Ascending aorta (tissue), 2 donors: ENCODE results near the gene FBP2. TPM values are rescaled to one million over a fixed set of nuclear protein-coding genes. Genes with fewer than 3 reads are reported as not detected.
"Not testable (repeated sequence)": the region's sequence is repeated elsewhere in the genome, so short reads cannot be mapped to it uniquely, and the experiment has no call there.

Experiments
- DNase-seq, 2 donors: peaks; one replicate each; pipeline ENCODE4 v3.0.0-alpha.2; 2019; ENCODE audit warnings: low spot score in 2 of 2
- H3K27ac ChIP-seq, 2 donors: fragments of 200-600 bp; sonication (generic); one replicate each; pipeline ENCODE4 v1.5.1; 2016 to 2017; ENCODE audit warnings: mild to moderate bottlenecking in 1 of 2
- H3K27me3 ChIP-seq: fragments of 200-600 bp; sonication (generic); one replicate; pipeline ENCODE4 v1.5.1; 2017
- H3K36me3 ChIP-seq, 2 donors: fragments of 200-600 bp; sonication (generic); one replicate each; pipeline ENCODE4 v1.5.1; 2016
- H3K4me1 ChIP-seq, 2 donors: fragments of 200-600 bp; sonication (generic); one replicate each; pipeline ENCODE4 v1.5.1; 2016 to 2017; ENCODE audit warnings: mild to moderate bottlenecking in 1 of 2
- H3K4me3 ChIP-seq, 2 donors: fragments of 200-600 bp; sonication (generic); one replicate each; pipeline ENCODE4 v1.5.1; 2016 to 2017; ENCODE audit warnings: mild to moderate bottlenecking in 1 of 2
- H3K9me3 ChIP-seq, 2 donors: fragments of 200-600 bp; sonication (generic); one replicate each; pipeline ENCODE4 v1.5.1; 2016
- intact Hi-C: fragments of 100-400 bp; cut with DNase I; formaldehyde crosslinking; loops from one replicate; pipeline ENCODE4 v1.15.1; 2023
- total RNA-seq: library from RNA; depleted of rRNA; stranded (reverse); fragments of >200 nt; gene quantifications from one replicate; pipeline ENCODE4 v1.1.0, GENCODE V29; 2016
- TF ChIP-seq, protein P1 (sequence below), 3 experiments: fragments of 200-600 bp in 2 of 3; fragments of 450-650 bp in 1 of 3; sonication (generic) in 2 of 3; IDR thresholded peaks; one replicate each; pipeline ENCODE4 v1.5.1; 2016 to 2019; ENCODE audit warnings: antibody characterized with exemption in 3 of 3, mild to moderate bottlenecking in 1 of 3, moderate library complexity in 1 of 3

Gene FBP2
- total RNA-seq, 1 donor from 2014 or later = not detected

DNA sequence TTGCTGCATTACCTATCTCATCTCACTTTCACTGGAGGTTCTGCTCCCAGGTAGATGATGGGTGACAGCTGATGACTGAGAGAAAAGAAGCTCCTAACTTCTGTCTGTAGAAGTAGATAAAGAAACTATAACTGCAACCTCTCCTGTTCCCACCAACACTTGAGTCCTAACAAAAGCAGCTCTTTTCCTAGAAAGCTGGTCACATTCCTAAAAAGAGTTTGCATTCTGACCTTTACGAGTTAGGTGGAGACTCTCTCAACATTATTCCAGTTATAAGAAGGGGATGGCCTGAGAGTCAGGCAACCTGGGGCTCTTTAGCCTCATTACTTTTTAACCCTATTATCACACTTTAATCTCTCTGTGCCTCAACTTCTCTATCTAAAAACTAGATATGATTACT lies 47.7 kb downstream of the FBP2 start:
- TF ChIP-seq, protein P1, sequence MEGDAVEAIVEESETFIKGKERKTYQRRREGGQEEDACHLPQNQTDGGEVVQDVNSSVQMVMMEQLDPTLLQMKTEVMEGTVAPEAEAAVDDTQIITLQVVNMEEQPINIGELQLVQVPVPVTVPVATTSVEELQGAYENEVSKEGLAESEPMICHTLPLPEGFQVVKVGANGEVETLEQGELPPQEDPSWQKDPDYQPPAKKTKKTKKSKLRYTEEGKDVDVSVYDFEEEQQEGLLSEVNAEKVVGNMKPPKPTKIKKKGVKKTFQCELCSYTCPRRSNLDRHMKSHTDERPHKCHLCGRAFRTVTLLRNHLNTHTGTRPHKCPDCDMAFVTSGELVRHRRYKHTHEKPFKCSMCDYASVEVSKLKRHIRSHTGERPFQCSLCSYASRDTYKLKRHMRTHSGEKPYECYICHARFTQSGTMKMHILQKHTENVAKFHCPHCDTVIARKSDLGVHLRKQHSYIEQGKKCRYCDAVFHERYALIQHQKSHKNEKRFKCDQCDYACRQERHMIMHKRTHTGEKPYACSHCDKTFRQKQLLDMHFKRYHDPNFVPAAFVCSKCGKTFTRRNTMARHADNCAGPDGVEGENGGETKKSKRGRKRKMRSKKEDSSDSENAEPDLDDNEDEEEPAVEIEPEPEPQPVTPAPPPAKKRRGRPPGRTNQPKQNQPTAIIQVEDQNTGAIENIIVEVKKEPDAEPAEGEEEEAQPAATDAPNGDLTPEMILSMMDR (IDR thresholded peaks at IDR 0.05) = no peak
- Histone ChIP-seq H3K36me3 (no peaks in the 10 kb centered on the region), H3K9me3 (no peaks in the 10 kb centered on the region), H3K27me3 (no peaks in the 10 kb centered on the region), H3K4me3 (no peak overlapping the region), H3K27ac (no peak overlapping the region), H3K4me1 (no peaks in the 10 kb centered on the region)
- DNase-seq = no peak
- intact Hi-C loops = no loop called here

DNA sequence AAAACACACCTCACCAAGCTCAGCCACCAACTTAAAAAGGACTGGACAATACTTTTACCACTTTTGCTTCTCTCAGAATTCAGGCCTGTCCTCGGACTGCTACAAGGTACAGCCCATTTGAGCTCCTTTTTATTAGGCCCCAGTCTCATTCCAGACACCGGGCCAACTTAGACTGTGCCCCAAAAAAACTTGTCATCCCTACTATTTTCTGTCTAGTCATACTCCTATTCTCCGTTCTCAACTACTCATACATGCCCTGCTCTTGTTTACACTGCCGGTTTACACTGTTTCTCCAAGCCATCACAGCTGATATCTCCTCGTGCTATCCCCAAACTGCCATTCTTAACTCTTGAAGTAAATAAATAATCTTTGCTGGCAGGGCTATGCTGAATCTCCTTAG lies 49.3 kb downstream of the FBP2 start:
- intact Hi-C loops, H3K27ac ChIP-seq, H3K9me3 ChIP-seq, H3K4me1 ChIP-seq, H3K36me3 ChIP-seq, DNase-seq, H3K27me3 ChIP-seq, H3K4me3 ChIP-seq: not testable (repeated sequence)

DNA sequence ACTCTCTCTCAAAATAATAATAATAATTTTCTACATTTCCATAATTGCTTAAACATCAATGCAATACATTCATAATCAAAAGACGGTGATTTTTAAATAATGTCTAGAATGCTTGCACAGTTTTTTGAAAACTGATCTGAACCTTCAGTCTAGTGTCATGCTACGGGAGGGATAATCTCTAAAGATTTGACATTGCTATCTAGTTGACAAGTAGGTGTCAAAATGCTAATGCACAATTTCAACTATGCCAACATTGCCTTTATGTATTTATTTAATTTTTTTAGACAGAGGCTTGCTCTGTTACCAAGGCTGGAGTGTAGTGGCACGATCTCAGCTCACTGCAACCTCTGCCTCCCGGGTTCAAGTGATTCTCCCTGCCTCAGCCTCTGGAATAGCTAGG lies 54.7 kb downstream of the FBP2 start:
- TF ChIP-seq, protein P1 (IDR thresholded peaks at IDR 0.05) = no peak
- H3K27ac ChIP-seq = no peak overlapping the region
- no peak for DNase-seq
- H3K36me3 ChIP-seq = no peaks in the 10 kb centered on the region
- intact Hi-C loops = no loop called here
- no peaks in the 10 kb centered on the region for H3K9me3 ChIP-seq
- no peaks in the 10 kb centered on the region for H3K4me1 ChIP-seq
- no peak overlapping the region for H3K4me3 ChIP-seq
- no peaks in the 10 kb centered on the region for H3K27me3 ChIP-seq

DNA sequence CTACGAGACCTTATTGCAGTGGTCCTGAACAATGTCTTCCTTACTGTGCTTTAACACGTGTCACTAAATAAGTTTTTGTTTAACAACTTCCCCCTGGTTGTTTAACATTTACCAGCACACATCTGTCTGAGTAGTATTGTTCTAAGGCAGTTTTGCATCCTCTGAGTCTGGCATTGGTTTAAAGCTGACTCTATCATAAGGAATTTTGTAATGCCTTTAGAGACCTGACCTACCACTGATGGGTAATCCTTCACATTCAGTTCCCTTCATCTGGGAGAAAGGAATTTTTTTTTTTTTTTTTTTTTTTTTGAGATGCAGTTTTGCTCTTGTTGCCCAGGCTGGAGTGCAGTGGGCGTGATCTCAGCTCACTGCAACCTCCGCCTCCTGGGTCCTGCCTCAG lies 58.7 kb downstream of the FBP2 start:
- H3K27me3 ChIP-seq = no peaks in the 10 kb centered on the region
- TF ChIP-seq, protein P1 (IDR thresholded peaks at IDR 0.05) = no peak
- H3K4me1 ChIP-seq = no peaks in the 10 kb centered on the region
- no peaks in the 10 kb centered on the region for H3K36me3 ChIP-seq
- DNase-seq = no peak
- intact Hi-C loops = no loop called here
- no peak overlapping the region for H3K27ac ChIP-seq
- no peak overlapping the region for H3K4me3 ChIP-seq
- no peaks in the 10 kb centered on the region for H3K9me3 ChIP-seq

DNA sequence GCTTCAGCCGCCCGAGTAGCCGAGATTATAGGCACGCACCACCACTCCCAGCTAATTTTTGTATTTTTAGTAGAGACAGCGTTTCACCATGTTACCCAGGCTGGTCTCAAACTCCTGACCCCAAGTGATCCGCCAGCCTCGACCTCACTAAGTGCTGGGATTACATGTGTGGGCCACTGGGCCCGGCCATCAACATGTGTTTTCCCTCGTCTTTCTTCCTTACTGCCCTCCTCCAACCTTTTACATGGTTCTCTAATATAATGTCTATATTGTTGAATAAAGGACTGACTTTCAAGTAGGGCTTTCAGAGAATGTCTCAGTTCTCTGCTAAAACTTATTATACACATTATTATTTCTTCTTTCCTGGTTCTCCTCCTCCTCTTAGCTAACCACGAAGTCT lies 60.0 kb downstream of the FBP2 start:
- Histone ChIP-seq H3K9me3 (no peaks in the 10 kb centered on the region), H3K36me3 (no peaks in the 10 kb centered on the region), H3K4me3 (no peak overlapping the region), H3K27me3 (no peaks in the 10 kb centered on the region), H3K27ac (no peak overlapping the region), H3K4me1 (no peaks in the 10 kb centered on the region)
- TF ChIP-seq, protein P1 (IDR thresholded peaks at IDR 0.05) = no peak
- intact Hi-C loops = no loop called here
- DNase-seq = no peak

DNA sequence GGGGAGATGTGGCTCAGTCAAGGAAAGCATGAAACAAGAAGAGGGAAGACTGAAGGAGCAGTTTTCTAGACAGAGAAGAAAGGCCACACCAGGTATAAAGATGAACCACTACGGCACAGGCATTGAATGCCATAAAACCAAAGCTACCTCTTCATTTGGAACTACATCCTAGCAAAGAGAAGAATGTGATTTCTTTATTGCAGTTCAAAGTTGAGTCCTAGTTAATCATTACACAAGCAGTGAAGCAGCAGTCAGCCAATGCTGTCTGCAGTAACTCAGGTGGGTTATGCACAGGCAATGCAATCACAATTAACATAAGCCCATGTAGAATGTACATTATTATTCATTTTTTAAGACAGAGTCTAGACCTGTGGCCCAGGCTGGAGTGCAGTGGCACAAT lies 60.5 kb downstream of the FBP2 start:
- DNase-seq = no peak
- Histone ChIP-seq H3K9me3 (no peaks in the 10 kb centered on the region), H3K27ac (no peak overlapping the region), H3K36me3 (no peaks in the 10 kb centered on the region), H3K27me3 (no peaks in the 10 kb centered on the region), H3K4me1 (no peaks in the 10 kb centered on the region), H3K4me3 (no peak overlapping the region)
- TF ChIP-seq, protein P1 (IDR thresholded peaks at IDR 0.05) = no peak
- intact Hi-C loops = no loop called here
